Pancreas (tissue), 10 donors: ENCODE results near the gene CELF4. TPM values are rescaled to one million over a fixed set of nuclear protein-coding genes. Genes with fewer than 3 reads are reported as not detected.

Experiments used
- ATAC-seq, 4 donors: fragments of 200-7000 bp; cut with Tn5 transposase; one replicate each; pipeline versions ENCODE4 v1.8.0 to v1.9.1; 2020; ENCODE audit warnings: mild to moderate bottlenecking in 4 of 4, moderate library complexity in 4 of 4
- DNase-seq, 6 donors: peaks; one replicate each; pipeline ENCODE4 v3.0.0-alpha.2; 2020
- FAIRE-seq: peaks from 2 replicates; lab custom pipeline; 2012; peaks lifted over from hg19 to GRCh38; lab: Jason Lieb, UNC
- H3K27ac ChIP-seq, 4 donors: fragments of 200-600 bp; sonication (generic); 1 replicate in 3 of 4; 2 replicates in 1 of 4; pipeline versions ENCODE4 v1.5.0 to v1.8.0; 2020
- H3K27me3 ChIP-seq, 4 donors: fragments of 200-600 bp; one replicate each; pipeline ENCODE4 v1.8.0; 2021
- H3K36me3 ChIP-seq, 3 donors: fragments of 200-600 bp; sonication (generic) in 1 of 3; one replicate each; pipeline versions ENCODE4 v1.5.0 to v1.8.0; 2020 to 2021
- H3K4me1 ChIP-seq, 3 donors: fragments of 200-600 bp; one replicate each; pipeline ENCODE4 v1.8.0; 2021
- H3K4me3 ChIP-seq, 4 donors: fragments of 200-600 bp; sonication (generic) in 2 of 4; one replicate each; pipeline versions ENCODE4 v1.5.0 to v1.8.0; 2020 to 2021
- H3K9me3 ChIP-seq, 4 donors: fragments of 200-600 bp; one replicate each; pipeline ENCODE4 v1.8.0; 2021
- CTCF ChIP-seq, 4 donors: fragments of 200-600 bp; sonication (generic) in 3 of 4; IDR thresholded peaks; one replicate each; pipeline versions ENCODE4 v1.5.0 to v1.8.0; 2021; ENCODE audit warnings: antibody characterized with exemption in 4 of 4
- WGBS, 2 donors: extraction: QIAGEN DNeasy Blood & Tissue Kit; methylation state at CpG; one replicate each; pipeline ENCODE4 v1.1.7; 2013; 5-methylcytosine and 5-hydroxymethylcytosine counted together
- intact Hi-C, 3 donors: fragments of 100-400 bp; cut with DNase I; formaldehyde crosslinking; loops; one replicate each; pipeline versions ENCODE4 v1.11.1 to v1.14.2; 2022
- polyA plus RNA-seq, 2 donors: library from polyadenylated mRNA; stranded (reverse); fragments of 200-250 nt; gene quantifications; one replicate each; pipeline ENCODE4 v1.2.3, GENCODE V29; 2013
- total RNA-seq, 6 donors: library from RNA; stranded (reverse); fragmentation: NEBNext Ultra II Directional in 4 of 6; extraction: Animal tissue kit (Norgen Biotek cat#: 25700) in 4 of 6; gene quantifications; one replicate each; pipeline versions ENCODE4 v1.2.1 to v1.2.4, GENCODE V29; 2021 to 2023
- donor health status: healthy with polysubstance abuse.
- donor health status: DM: no; HTN: no; CAD: no; lungs with moderate emphysema.
- donor health status: DM: no; HTN: no; CAD: no.
- donor health status: control.
- donor health status: control.
- donor health status: Bipolar disorder and iron deficiency.
- donor health status: DM: yes; HTN: yes; CAD: no.
- donor health status: DM: no; HTN: no; CAD: no.
- donor health status: DM: no; HTN: no; CAD: no.
- donor health status: DM: yes; HTN: yes; CAD: no.

CELF4 gene
- total and polyA plus RNA-seq, 8 donors: 1.0 to 10.0 (median 2.8) TPM

- H3K4me3 ChIP-seq: no peak overlapping the region
- TF ChIP-seq CTCF (IDR thresholded peaks at IDR 0.05): no peak
- H3K4me1 ChIP-seq: no peaks in the 10 kb centered on the region
- intact Hi-C loops: no loop called here
- no peaks in the 10 kb centered on the region for H3K36me3 ChIP-seq
- no peak for DNase-seq
- H3K27ac ChIP-seq: no peak overlapping the region
- 79 to 85% methylated on average over 1 of the region's 1 CpG for WGBS, 2 donors
- no peaks in the 10 kb centered on the region for H3K9me3 ChIP-seq
- no peaks in the 10 kb centered on the region for H3K27me3 ChIP-seq
- FAIRE-seq: no peak
- no peak for ATAC-seq
Measured at GRCh38 chr18:37207343-37207742, 358.3 kb downstream of the CELF4 start.

- no peak overlapping the region for H3K4me3 ChIP-seq
- no peak for TF ChIP-seq CTCF (IDR thresholded peaks at IDR 0.05)
- 95 to 99% methylated on average over 2 of the region's 2 CpGs for WGBS, 2 donors
- DNase-seq (no peak), FAIRE-seq (no peak), ATAC-seq (no peak)
- no peaks in the 10 kb centered on the region for H3K27me3 ChIP-seq
- intact Hi-C loops: no loop called here
- no peaks in the 10 kb centered on the region for H3K36me3 ChIP-seq
- no peak overlapping the region for H3K27ac ChIP-seq
- no peaks in the 10 kb centered on the region for H3K4me1 ChIP-seq
- peaks cover 0 to 4% (median 0%) of the 10 kb centered on the region in 4 donors for H3K9me3 ChIP-seq
Measured at GRCh38 chr18:37199741-37200140, 365.9 kb downstream of the CELF4 start.
